NCI-H128 (cell line): ENCODE data around the gene OSBPL6.
"Not testable (repeated sequence)": the region's sequence is repeated elsewhere in the genome, so short reads cannot be mapped to it uniquely, and the experiment has no call there.

Source experiments
- DNase-seq: peaks from one replicate; lab custom pipeline; 2025; ENCODE audit not compliant: unreplicated experiment; lab: John Stamatoyannopoulos, UW

Gene OSBPL6

DNA sequence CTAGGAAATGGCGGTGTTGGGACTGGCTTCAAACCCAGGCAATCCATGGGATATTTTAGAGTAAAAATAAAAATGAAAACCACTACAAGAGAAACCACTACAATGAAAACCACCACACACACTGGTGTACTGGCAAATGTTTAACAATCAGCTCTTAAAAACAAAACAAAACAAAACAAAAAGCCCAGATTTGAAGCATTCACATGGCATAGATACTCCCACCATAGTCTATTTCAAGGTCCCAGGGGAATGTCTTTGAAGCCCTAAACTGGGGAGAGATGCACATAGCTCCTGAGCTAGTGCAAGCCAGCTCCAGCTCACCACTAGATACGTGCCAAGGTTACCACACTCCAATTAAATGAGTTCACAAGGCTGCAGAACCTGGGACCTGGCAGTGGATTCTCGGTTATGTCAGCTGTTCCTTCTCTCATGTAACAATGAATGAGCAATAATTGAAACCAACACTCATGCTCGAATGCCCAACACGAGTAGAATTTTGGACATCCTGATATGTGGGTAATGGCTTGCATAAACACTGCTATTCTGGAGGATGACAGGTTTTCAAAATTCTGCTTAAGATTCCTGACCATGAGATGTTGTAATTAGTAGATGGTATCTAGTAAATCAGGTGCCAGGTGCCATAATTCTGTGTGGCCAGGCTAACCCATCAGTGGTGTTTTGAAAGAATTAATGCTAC is 102.2 kb downstream of the OSBPL6 start:
- no peak for DNase-seq

- no peak for DNase-seq
Observed at GRCh38 chr2:178297091-178297411, 102.7 kb downstream of the OSBPL6 start.

DNA sequence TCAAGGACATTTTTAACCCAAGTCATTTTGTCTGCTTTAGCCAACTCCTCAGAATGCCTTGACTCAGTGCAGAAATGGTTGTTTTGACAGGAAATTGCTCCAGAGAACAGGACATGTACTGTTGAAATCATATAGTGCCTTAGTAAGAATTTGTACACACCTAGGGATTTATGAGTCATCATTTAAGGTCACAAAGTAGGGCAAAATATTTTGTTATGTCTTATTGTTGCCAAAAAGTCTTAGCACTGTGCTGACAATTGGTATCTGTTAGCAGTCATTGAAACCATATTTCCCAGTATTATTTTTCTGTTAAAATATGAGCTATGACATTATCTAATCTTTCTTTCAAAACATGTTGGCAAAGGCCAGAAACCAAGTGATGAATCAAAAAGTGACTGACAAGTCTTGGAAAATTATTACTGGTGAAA is 104.5 kb downstream of the OSBPL6 start:
- no peak for DNase-seq

DNA sequence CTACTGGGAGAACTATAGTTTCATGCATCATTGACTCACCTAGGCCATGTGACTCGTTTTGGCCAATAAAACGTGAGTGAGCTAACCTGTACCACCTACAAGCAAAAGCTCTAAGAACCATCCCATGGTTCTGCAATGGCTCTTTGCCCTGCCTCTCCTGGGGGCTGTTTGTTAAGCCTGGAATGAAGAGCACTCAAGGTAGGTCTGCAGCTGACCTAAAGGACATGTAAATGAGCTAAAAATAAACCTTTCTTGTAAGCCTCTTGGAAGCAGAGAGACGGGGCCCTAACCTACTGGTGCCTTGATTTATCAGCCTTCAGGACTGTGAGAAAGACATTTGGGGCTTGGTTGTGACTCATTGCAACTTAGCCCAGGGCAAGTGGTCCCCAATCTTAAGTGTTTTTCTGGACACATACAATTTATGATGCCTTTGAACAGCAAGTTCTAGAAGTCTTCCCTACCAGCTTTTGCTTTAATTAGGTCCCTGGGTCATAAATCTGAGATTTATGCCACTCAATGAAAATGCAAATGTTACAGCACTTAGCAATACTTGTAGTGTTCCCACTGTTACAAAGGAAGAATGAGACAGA is 107.4 kb downstream of the OSBPL6 start:
- no peak for DNase-seq

- DNase-seq, result no peak
Observed at GRCh38 chr2:178304333-178304732, 110.0 kb downstream of the OSBPL6 start.

DNA sequence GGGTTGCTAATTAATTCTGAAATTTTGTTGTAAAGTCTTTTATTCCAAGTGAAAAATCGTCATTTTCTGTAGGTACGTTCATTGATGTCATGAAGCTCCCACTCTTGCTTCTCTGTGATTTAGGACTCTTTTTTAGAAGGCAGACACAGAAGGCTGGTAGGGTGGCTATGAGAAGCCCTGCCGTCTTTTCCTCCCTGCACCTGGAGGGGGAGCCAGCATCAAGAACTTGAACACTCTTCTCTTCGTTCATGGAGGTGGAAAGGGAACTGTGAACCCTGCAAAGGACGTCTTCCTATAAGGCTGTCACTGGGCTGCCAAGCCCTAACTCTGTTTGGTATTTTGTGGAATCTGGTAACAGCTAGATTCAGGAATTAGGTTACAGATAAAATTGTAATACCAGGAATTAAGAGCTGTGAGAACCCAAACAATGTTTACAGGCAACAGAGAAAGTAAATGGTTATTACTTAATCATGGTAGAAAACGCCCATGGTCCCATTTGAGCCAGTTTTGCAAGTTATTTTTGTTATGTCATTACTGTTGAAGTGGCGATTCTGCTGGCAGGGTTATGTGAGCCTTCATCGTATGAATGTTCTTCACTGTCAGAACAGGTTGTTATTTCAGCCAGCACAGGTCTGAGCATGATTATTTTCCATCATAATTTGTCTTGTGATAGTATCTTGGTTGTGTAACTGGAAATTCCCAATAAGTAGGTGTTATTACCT is 112.2 kb downstream of the OSBPL6 start:
- no peak for DNase-seq

GRCh38 chr2:178307650-178308049 is 113.3 kb downstream of the OSBPL6 start:
- no peak for DNase-seq

GRCh38 chr2:178309541-178309940 is 115.2 kb downstream of the OSBPL6 start:
- DNase-seq, result no peak

DNA sequence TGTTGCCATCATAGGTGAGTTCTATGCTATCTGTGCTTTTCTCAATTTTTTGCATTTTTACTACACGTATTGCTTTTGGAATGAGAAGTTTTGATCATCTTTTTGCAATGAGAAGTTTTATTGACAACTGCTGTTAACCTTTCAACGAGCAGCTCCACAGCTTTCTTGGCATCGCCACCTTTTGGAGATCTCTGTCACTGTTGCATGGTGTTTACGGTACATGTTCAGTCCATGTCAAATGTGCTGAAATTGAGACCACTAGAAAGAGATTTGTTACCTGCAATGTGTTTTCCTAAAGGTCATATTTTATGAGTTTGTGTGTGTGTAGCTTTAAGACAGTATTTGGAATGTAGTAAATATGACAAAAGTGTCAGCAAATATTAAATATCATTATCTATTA is 120.8 kb downstream of the OSBPL6 start:
- DNase-seq, result no peak

- no peak for DNase-seq
Observed at GRCh38 chr2:178315488-178315948, 121.2 kb downstream of the OSBPL6 start.

- no peak for DNase-seq
Observed at GRCh38 chr2:178317811-178318210, 123.5 kb downstream of the OSBPL6 start.

GRCh38 chr2:178320011-178320585 is 125.8 kb downstream of the OSBPL6 start:
- DNase-seq, result no peak

- no peak for DNase-seq
Observed at GRCh38 chr2:178322068-178322467, 127.8 kb downstream of the OSBPL6 start.

DNA sequence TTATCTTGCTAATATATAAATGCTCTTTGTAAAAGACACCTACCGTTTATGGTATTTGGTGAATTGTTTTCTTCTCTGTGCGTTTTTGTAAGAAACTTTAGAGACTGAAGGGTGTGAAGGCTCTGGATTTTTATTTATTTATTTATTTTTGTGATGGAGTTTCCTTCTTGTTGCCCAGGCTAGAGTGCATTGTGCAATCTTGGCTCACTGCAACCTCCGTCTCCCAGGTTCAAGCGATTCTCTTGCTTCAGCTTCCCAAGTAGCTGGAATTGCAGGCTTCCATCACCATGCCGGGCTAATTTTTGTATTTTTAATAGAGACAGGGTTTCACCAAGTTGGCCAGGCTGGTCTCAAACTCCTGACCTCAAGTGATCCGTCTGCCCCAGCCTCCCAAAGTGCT is 129.0 kb downstream of the OSBPL6 start:
- not testable (repeated sequence) for DNase-seq

- DNase-seq, result no peak
Observed at GRCh38 chr2:178324077-178324476, 129.8 kb downstream of the OSBPL6 start.

- no peak for DNase-seq
Observed at GRCh38 chr2:178325268-178325667, 131.0 kb downstream of the OSBPL6 start.

- no peak for DNase-seq
Observed at GRCh38 chr2:178327516-178327915, 133.2 kb downstream of the OSBPL6 start.

DNA sequence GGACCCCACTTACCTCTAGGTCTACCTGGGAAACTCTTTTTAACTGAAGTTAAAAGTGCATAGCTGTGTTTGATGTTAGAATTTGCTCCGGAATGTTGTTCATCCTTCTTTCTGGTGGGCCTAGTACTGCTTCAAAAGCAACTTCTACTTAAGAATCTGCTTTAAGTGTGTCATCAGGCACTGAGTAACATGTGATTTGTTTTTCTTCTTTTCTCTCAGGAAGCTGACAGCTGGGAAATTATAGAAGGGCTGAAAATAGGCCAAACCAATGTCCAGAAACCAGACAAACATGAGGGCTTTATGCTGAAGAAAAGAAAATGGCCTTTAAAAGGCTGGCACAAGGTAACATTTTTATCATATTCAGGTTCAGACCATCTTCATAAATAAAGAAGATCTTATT is 133.7 kb downstream of the OSBPL6 start:
- no peak for DNase-seq

GRCh38 chr2:178330175-178331017 is 136.1 kb downstream of the OSBPL6 start:
- DNase-seq, result no peak

DNA sequence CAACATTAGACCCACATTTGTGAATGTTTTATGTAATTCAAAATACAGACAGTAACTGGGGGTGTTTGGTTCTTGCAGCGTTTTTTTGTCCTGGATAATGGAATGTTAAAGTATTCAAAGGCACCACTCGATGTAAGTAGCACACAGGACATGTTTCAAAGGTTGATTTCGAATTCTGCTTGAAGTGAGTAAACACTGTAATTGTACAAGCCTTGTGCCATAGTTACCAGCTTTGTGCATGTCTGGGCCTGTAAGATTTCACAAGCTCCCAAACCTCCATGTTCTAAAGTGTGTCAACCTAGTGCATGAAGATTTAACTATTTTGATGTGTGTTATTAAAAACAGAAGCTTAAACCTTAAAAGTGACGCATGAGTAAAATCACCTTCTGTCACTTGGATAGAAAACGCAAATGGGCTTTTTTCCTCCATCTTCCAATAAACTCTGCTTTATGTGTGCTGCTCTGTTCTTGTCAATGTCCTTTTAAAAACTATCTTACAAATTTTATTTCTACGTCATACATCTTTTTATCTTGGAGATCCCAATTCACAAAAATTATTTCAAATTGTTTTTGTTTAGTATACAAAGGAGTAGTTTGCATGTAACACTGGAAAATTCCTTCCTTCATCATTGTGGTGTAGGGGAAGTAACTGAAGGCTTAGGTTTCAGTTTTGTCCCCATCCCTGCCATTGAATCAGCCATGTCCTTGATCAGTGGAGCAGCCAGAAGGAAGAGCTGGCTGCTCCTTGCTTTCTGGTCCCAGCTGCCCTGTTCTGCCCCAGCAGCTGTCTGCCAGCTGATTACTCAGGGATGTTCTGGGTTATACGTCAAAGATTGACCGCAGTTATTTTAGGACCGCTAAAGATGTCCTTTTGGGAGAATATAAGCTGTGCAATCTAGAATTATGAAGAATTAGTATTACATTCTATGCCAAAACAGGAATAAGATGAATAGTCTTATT is 137.4 kb downstream of the OSBPL6 start:
- DNase-seq, result no peak
